Trophoblast cell (in vitro differentiated cells and primary cell): Measurements from ENCODE around the gene BATF.

Source experiments
- DNase-seq, 2 donors: peaks; one replicate each; pipeline ENCODE4 v3.0.0-alpha.2; 2016
- H2AFZ ChIP-seq: 2 replicates; pipeline ENCODE4 v1.6.1; 2013; ENCODE audit warnings: low read length, moderate library complexity, mild to moderate bottlenecking; ENCODE audit not compliant: insufficient read depth, poor library complexity
- H2AK5ac ChIP-seq: 2 replicates; pipeline ENCODE4 v1.6.1; 2013; ENCODE audit warnings: mild to moderate bottlenecking, low read length
- H2BK120ac ChIP-seq: 2 replicates; pipeline ENCODE4 v1.6.1; 2013; ENCODE audit warnings: low read length, mild to moderate bottlenecking, moderate library complexity; ENCODE audit not compliant: insufficient read depth, poor library complexity
- H2BK12ac ChIP-seq: 2 replicates; pipeline ENCODE4 v1.6.1; 2013; ENCODE audit warnings: mild to moderate bottlenecking, low read length, moderate library complexity
- H2BK5ac ChIP-seq: 2 replicates; pipeline ENCODE4 v1.6.1; 2013; ENCODE audit warnings: low read length, low read depth, moderate library complexity, mild to moderate bottlenecking; ENCODE audit not compliant: poor library complexity
- H3K14ac ChIP-seq: 2 replicates; pipeline ENCODE4 v1.6.1; 2013; ENCODE audit warnings: mild to moderate bottlenecking, low read length
- H3K18ac ChIP-seq: 2 replicates; pipeline ENCODE4 v1.6.1; 2013; ENCODE audit warnings: mild to moderate bottlenecking, low read length
- H3K23ac ChIP-seq: 2 replicates; pipeline ENCODE4 v1.6.1; 2013; ENCODE audit warnings: low read length
- H3K27ac ChIP-seq: 2 replicates; pipeline ENCODE4 v1.5.1; 2013; ENCODE audit warnings: low read depth, mild to moderate bottlenecking, inconsistent platforms, low read length, moderate library complexity
- H3K27me3 ChIP-seq: 2 replicates; pipeline ENCODE4 v1.6.1; 2013; ENCODE audit warnings: inconsistent platforms, mild to moderate bottlenecking, low read length, moderate library complexity; ENCODE audit not compliant: insufficient read depth
- H3K36me3 ChIP-seq, 2 experiments: 1 replicate in 1 of 2; 2 replicates in 1 of 2; pipeline ENCODE4 v1.6.1; 2013; ENCODE audit warnings: low read length in 2 of 2, mild to moderate bottlenecking in 2 of 2, moderate library complexity in 1 of 2; ENCODE audit not compliant: insufficient read depth in 2 of 2, control insufficient read depth in 1 of 2
- H3K4ac ChIP-seq: 2 replicates; pipeline ENCODE4 v1.6.1; 2013; ENCODE audit warnings: low read depth, mild to moderate bottlenecking, low read length, moderate library complexity
- H3K4me1 ChIP-seq, 2 experiments: 1 replicate in 1 of 2; 2 replicates in 1 of 2; pipeline ENCODE4 v1.6.1; 2013; ENCODE audit warnings: low read length in 2 of 2, mild to moderate bottlenecking in 2 of 2, moderate library complexity in 1 of 2; ENCODE audit not compliant: insufficient read depth in 2 of 2, control insufficient read depth in 1 of 2
- H3K4me2 ChIP-seq: 2 replicates; pipeline ENCODE4 v1.6.1; 2013; ENCODE audit warnings: inconsistent platforms, mild to moderate bottlenecking, low read length, moderate library complexity
- H3K4me3 ChIP-seq: 2 replicates; pipeline ENCODE4 v1.5.1; 2013; ENCODE audit warnings: mild to moderate bottlenecking, low read depth, low read length, inconsistent platforms
- H3K79me1 ChIP-seq: one replicate; pipeline ENCODE4 v1.6.1; 2013; ENCODE audit warnings: low read length
- H3K79me2 ChIP-seq: 2 replicates; pipeline ENCODE4 v1.6.1; 2013; ENCODE audit warnings: low read length, mild to moderate bottlenecking; ENCODE audit not compliant: control insufficient read depth, insufficient read depth, poor library complexity
- H3K9ac ChIP-seq: 2 replicates; pipeline ENCODE4 v1.6.1; 2013; ENCODE audit warnings: mild to moderate bottlenecking, low read length
- H3K9me3 ChIP-seq: 2 replicates; pipeline ENCODE4 v1.6.1; 2013; ENCODE audit warnings: low read depth, mild to moderate bottlenecking, control low read depth, inconsistent platforms, low read length; ENCODE audit not compliant: insufficient read depth
- H4K12ac ChIP-seq: 2 replicates; pipeline ENCODE4 v1.6.1; 2013; ENCODE audit warnings: low read depth, mild to moderate bottlenecking, low read length, moderate library complexity
- H4K8ac ChIP-seq: 2 replicates; pipeline ENCODE4 v1.6.1; 2013; ENCODE audit warnings: low read depth, mild to moderate bottlenecking, low read length, moderate library complexity
- H4K91ac ChIP-seq: one replicate; pipeline ENCODE4 v1.6.1; 2013; ENCODE audit warnings: low read depth, mild to moderate bottlenecking, low read length, moderate library complexity
- WGBS: extraction: QIAGEN DNeasy Blood & Tissue Kit; methylation state at CpG from one replicate; pipeline ENCODE4 v1.1.7; 2013; ENCODE audit warnings: missing lambda C conversion rate; ENCODE audit not compliant: insufficient read length, insufficient coverage; ENCODE audit errors: extremely low coverage; 5-methylcytosine and 5-hydroxymethylcytosine counted together

The BATF gene

GRCh38 chr14:75479770-75480600 lies 42.3 kb upstream of the BATF start:
- H3K4me3 ChIP-seq = no peak overlapping the region
- H3K4me1 ChIP-seq = no peaks in the 10 kb centered on the region
- H3K27ac ChIP-seq = no peak overlapping the region
- H2AK5ac ChIP-seq = no peak overlapping the region
- H3K27me3 ChIP-seq = no peaks in the 10 kb centered on the region
- no peak overlapping the region for H2BK120ac ChIP-seq
- H3K79me1 ChIP-seq = no peaks in the 10 kb centered on the region
- no peak overlapping the region for H3K18ac ChIP-seq
- no peak overlapping the region for H4K12ac ChIP-seq
- no peak overlapping the region for H3K23ac ChIP-seq
- H3K79me2 ChIP-seq = no peaks in the 10 kb centered on the region
- no peak overlapping the region for H2BK5ac ChIP-seq
- H4K91ac ChIP-seq = no peak overlapping the region
- H3K4me2 ChIP-seq = no peak overlapping the region
- H3K9ac ChIP-seq = no peak overlapping the region
- H3K9me3 ChIP-seq = peaks cover 2% of the 10 kb centered on the region
- DNase-seq = no peak
- H3K36me3 ChIP-seq = peaks cover 2 to 8% of the 10 kb centered on the region in 2 experiments
- no peak overlapping the region for H4K8ac ChIP-seq
- H3K14ac ChIP-seq = no peak overlapping the region
- no peak overlapping the region for H2BK12ac ChIP-seq
- no CpG with 5 or more reads among the region's 11 CpGs for WGBS
- no peak overlapping the region for H3K4ac ChIP-seq
- no peak overlapping the region for H2AFZ ChIP-seq

GRCh38 chr14:75482366-75482765 lies 39.9 kb upstream of the BATF start:
- Histone ChIP-seq H2BK12ac (no peak overlapping the region), H3K27ac (no peak overlapping the region), H3K4me3 (no peak overlapping the region), H3K23ac (no peak overlapping the region), H3K79me2 (no peaks in the 10 kb centered on the region), H3K18ac (no peak overlapping the region), H2AK5ac (no peak overlapping the region), H2BK5ac (no peak overlapping the region), H3K14ac (no peak overlapping the region), H3K9me3 (peaks cover 2% of the 10 kb centered on the region), H2AFZ (no peak overlapping the region), H3K9ac (no peak overlapping the region), H3K27me3 (no peaks in the 10 kb centered on the region), H2BK120ac (no peak overlapping the region), H4K8ac (no peak overlapping the region), H3K36me3 (no peaks in the 10 kb centered on the region), H4K12ac (no peak overlapping the region), H3K4me2 (no peak overlapping the region), H3K79me1 (no peaks in the 10 kb centered on the region), H3K4ac (no peak overlapping the region), H4K91ac (no peak overlapping the region), H3K4me1 (no peaks in the 10 kb centered on the region)
- no peak for DNase-seq
- no CpG with 5 or more reads among the region's 4 CpGs for WGBS

GRCh38 chr14:75484711-75485429 lies 37.4 kb upstream of the BATF start:
- H3K4ac ChIP-seq = no peak overlapping the region
- H4K12ac ChIP-seq = no peak overlapping the region
- no peak overlapping the region for H3K23ac ChIP-seq
- H4K8ac ChIP-seq = no peak overlapping the region
- no peak overlapping the region for H3K9ac ChIP-seq
- H3K4me2 ChIP-seq = no peak overlapping the region
- H2BK5ac ChIP-seq = no peak overlapping the region
- peak; percentile 38 to 69 for DNase-seq
- no peak overlapping the region for H3K27ac ChIP-seq
- WGBS = no CpG with 5 or more reads among the region's 4 CpGs
- no peak overlapping the region for H2AFZ ChIP-seq
- no peak overlapping the region for H3K4me3 ChIP-seq
- no peaks in the 10 kb centered on the region for H3K27me3 ChIP-seq
- H3K36me3 ChIP-seq = no peaks in the 10 kb centered on the region
- H3K79me1 ChIP-seq = no peaks in the 10 kb centered on the region
- H2BK12ac ChIP-seq = no peak overlapping the region
- no peak overlapping the region for H4K91ac ChIP-seq
- H3K18ac ChIP-seq = no peak overlapping the region
- no peaks in the 10 kb centered on the region for H3K79me2 ChIP-seq
- no peak overlapping the region for H2BK120ac ChIP-seq
- H3K4me1 ChIP-seq = no peaks in the 10 kb centered on the region
- H2AK5ac ChIP-seq = no peak overlapping the region
- peaks cover 2% of the 10 kb centered on the region for H3K9me3 ChIP-seq
- H3K14ac ChIP-seq = no peak overlapping the region

- no peak overlapping the region for H3K4me3 ChIP-seq
- no peak overlapping the region for H3K9ac ChIP-seq
- no peak overlapping the region for H4K8ac ChIP-seq
- H3K36me3 ChIP-seq = no peaks in the 10 kb centered on the region
- H2AFZ ChIP-seq = no peak overlapping the region
- H2BK12ac ChIP-seq = no peak overlapping the region
- H2AK5ac ChIP-seq = no peak overlapping the region
- no peak overlapping the region for H3K4me2 ChIP-seq
- no peak overlapping the region for H3K14ac ChIP-seq
- no peak overlapping the region for H3K18ac ChIP-seq
- no peak overlapping the region for H3K27ac ChIP-seq
- H3K9me3 ChIP-seq = peaks cover 2% of the 10 kb centered on the region
- no peak overlapping the region for H4K91ac ChIP-seq
- no peaks in the 10 kb centered on the region for H3K4me1 ChIP-seq
- H3K23ac ChIP-seq = no peak overlapping the region
- no peaks in the 10 kb centered on the region for H3K79me2 ChIP-seq
- no peaks in the 10 kb centered on the region for H3K79me1 ChIP-seq
- no peaks in the 10 kb centered on the region for H3K27me3 ChIP-seq
- H4K12ac ChIP-seq = no peak overlapping the region
- no peak overlapping the region for H3K4ac ChIP-seq
- no peak for DNase-seq
- no CpG with 5 or more reads among the region's 1 CpG for WGBS
- no peak overlapping the region for H2BK5ac ChIP-seq
- no peak overlapping the region for H2BK120ac ChIP-seq
Observed at GRCh38 chr14:75486318-75486717, 36.0 kb upstream of the BATF start.
